H1 (cell line): ENCODE data around the gene KBTBD12.

Source experiments
- CEBPB ChIP-seq: IDR thresholded peaks from 2 replicates; pipeline ENCODE4 v1.6.1; 2012; ENCODE audit warnings: low read depth, low read length
- EP300 ChIP-seq, 2 experiments: IDR thresholded peaks; 1 replicate in 1 of 2; 2 replicates in 1 of 2; pipeline ENCODE4 v1.6.1; 2011 to 2012; ENCODE audit warnings: low read depth in 2 of 2, low read length in 2 of 2, mild to moderate bottlenecking in 2 of 2, borderline replicate concordance in 1 of 2, inconsistent platforms in 1 of 2, moderate library complexity in 1 of 2
- POLR2AphosphoS5 ChIP-seq: IDR thresholded peaks from 2 replicates; pipeline ENCODE4 v1.6.1; 2011; ENCODE audit warnings: low read depth, low read length
- RNF2 ChIP-seq: fragments of 200-900, 300-1000 bp; sonication (generic); IDR thresholded peaks from 2 replicates; pipeline ENCODE4 v1.7.1; 2016; ENCODE audit warnings: borderline replicate concordance, low read depth, mild to moderate bottlenecking, antibody characterized with exemption, low read length; ENCODE audit not compliant: poor library complexity, severe bottlenecking; ENCODE audit errors: missing control alignments
- SIX5 ChIP-seq: IDR thresholded peaks from 2 replicates; pipeline ENCODE4 v1.6.1; 2011; ENCODE audit warnings: mild to moderate bottlenecking, low read depth, low read length
- TCF12 ChIP-seq: IDR thresholded peaks from 2 replicates; pipeline ENCODE4 v1.6.1; 2011; ENCODE audit warnings: low read depth, mild to moderate bottlenecking, low read length
- YY1 ChIP-seq: IDR thresholded peaks from 2 replicates; pipeline ENCODE4 v1.6.1; 2011; ENCODE audit warnings: low read depth, mild to moderate bottlenecking, low read length
- ZNF274 ChIP-seq: IDR thresholded peaks from 2 replicates; pipeline ENCODE4 v1.7.0; 2012; ENCODE audit warnings: low read length, borderline replicate concordance; ENCODE audit errors: extremely low read depth
- TF ChIP-seq, protein P1 (sequence below), 3 experiments: IDR thresholded peaks; 1 replicate in 2 of 3; 2 replicates in 1 of 3; pipeline versions ENCODE4 v1.5.1 to v1.6.1; 2011; ENCODE audit warnings: low read length in 3 of 3, mild to moderate bottlenecking in 3 of 3, inconsistent platforms in 2 of 3, low read depth in 1 of 3, moderate library complexity in 1 of 3; ENCODE audit not compliant: insufficient read depth in 1 of 3; ENCODE audit errors: control extremely low read depth in 1 of 3
- TF ChIP-seq, protein P2 (sequence below): fragments of 300-600 bp; sonication (generic); IDR thresholded peaks from 2 replicates; pipeline ENCODE4 v1.7.1; 2012; ENCODE audit warnings: low read length, moderate library complexity, mild to moderate bottlenecking, inconsistent platforms; ENCODE audit not compliant: insufficient replicate concordance
- TF ChIP-seq, protein P3 (sequence below): IDR thresholded peaks from 2 replicates; pipeline ENCODE4 v1.6.1; 2012; ENCODE audit warnings: low read length, inconsistent platforms

DNA sequence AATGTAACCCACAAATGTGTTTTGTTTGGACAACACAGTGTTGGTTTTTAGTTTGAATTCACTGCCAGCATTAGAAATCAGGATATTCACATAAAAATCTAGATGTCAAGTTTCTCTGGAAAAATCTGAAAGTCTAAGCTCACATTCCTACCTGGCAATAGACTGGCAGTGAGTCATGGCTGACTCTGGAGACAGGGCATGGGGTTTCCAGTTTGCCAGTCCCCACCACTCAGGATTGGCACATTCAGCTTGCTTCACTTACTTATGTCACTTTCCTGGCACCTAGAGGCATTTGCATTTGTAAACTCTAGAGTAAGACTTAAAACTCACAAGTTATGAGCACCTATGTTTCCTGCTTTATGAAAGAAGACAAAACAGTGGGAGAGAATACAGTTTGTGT lies 118.1 kb downstream of the KBTBD12 start:
- TF ChIP-seq YY1 (no peak), CEBPB (no peak), RNF2 (no peak), EP300 (IDR thresholded peaks at IDR 0.05; ENCODE audit: borderline replicate concordance in 1 of 2, low read depth in 2 of 2, low read length in 2 of 2) (no peak), TCF12 (no peak), ZNF274 (no peak), POLR2AphosphoS5 (no peak), SIX5 (no peak)
- TF ChIP-seq, protein P1, sequence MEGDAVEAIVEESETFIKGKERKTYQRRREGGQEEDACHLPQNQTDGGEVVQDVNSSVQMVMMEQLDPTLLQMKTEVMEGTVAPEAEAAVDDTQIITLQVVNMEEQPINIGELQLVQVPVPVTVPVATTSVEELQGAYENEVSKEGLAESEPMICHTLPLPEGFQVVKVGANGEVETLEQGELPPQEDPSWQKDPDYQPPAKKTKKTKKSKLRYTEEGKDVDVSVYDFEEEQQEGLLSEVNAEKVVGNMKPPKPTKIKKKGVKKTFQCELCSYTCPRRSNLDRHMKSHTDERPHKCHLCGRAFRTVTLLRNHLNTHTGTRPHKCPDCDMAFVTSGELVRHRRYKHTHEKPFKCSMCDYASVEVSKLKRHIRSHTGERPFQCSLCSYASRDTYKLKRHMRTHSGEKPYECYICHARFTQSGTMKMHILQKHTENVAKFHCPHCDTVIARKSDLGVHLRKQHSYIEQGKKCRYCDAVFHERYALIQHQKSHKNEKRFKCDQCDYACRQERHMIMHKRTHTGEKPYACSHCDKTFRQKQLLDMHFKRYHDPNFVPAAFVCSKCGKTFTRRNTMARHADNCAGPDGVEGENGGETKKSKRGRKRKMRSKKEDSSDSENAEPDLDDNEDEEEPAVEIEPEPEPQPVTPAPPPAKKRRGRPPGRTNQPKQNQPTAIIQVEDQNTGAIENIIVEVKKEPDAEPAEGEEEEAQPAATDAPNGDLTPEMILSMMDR (IDR thresholded peaks at IDR 0.05; ENCODE audit: control extremely low read depth in 1 of 3, insufficient read depth in 1 of 3, low read depth in 1 of 3, low read length in 3 of 3): no peak
- TF ChIP-seq, protein P2, sequence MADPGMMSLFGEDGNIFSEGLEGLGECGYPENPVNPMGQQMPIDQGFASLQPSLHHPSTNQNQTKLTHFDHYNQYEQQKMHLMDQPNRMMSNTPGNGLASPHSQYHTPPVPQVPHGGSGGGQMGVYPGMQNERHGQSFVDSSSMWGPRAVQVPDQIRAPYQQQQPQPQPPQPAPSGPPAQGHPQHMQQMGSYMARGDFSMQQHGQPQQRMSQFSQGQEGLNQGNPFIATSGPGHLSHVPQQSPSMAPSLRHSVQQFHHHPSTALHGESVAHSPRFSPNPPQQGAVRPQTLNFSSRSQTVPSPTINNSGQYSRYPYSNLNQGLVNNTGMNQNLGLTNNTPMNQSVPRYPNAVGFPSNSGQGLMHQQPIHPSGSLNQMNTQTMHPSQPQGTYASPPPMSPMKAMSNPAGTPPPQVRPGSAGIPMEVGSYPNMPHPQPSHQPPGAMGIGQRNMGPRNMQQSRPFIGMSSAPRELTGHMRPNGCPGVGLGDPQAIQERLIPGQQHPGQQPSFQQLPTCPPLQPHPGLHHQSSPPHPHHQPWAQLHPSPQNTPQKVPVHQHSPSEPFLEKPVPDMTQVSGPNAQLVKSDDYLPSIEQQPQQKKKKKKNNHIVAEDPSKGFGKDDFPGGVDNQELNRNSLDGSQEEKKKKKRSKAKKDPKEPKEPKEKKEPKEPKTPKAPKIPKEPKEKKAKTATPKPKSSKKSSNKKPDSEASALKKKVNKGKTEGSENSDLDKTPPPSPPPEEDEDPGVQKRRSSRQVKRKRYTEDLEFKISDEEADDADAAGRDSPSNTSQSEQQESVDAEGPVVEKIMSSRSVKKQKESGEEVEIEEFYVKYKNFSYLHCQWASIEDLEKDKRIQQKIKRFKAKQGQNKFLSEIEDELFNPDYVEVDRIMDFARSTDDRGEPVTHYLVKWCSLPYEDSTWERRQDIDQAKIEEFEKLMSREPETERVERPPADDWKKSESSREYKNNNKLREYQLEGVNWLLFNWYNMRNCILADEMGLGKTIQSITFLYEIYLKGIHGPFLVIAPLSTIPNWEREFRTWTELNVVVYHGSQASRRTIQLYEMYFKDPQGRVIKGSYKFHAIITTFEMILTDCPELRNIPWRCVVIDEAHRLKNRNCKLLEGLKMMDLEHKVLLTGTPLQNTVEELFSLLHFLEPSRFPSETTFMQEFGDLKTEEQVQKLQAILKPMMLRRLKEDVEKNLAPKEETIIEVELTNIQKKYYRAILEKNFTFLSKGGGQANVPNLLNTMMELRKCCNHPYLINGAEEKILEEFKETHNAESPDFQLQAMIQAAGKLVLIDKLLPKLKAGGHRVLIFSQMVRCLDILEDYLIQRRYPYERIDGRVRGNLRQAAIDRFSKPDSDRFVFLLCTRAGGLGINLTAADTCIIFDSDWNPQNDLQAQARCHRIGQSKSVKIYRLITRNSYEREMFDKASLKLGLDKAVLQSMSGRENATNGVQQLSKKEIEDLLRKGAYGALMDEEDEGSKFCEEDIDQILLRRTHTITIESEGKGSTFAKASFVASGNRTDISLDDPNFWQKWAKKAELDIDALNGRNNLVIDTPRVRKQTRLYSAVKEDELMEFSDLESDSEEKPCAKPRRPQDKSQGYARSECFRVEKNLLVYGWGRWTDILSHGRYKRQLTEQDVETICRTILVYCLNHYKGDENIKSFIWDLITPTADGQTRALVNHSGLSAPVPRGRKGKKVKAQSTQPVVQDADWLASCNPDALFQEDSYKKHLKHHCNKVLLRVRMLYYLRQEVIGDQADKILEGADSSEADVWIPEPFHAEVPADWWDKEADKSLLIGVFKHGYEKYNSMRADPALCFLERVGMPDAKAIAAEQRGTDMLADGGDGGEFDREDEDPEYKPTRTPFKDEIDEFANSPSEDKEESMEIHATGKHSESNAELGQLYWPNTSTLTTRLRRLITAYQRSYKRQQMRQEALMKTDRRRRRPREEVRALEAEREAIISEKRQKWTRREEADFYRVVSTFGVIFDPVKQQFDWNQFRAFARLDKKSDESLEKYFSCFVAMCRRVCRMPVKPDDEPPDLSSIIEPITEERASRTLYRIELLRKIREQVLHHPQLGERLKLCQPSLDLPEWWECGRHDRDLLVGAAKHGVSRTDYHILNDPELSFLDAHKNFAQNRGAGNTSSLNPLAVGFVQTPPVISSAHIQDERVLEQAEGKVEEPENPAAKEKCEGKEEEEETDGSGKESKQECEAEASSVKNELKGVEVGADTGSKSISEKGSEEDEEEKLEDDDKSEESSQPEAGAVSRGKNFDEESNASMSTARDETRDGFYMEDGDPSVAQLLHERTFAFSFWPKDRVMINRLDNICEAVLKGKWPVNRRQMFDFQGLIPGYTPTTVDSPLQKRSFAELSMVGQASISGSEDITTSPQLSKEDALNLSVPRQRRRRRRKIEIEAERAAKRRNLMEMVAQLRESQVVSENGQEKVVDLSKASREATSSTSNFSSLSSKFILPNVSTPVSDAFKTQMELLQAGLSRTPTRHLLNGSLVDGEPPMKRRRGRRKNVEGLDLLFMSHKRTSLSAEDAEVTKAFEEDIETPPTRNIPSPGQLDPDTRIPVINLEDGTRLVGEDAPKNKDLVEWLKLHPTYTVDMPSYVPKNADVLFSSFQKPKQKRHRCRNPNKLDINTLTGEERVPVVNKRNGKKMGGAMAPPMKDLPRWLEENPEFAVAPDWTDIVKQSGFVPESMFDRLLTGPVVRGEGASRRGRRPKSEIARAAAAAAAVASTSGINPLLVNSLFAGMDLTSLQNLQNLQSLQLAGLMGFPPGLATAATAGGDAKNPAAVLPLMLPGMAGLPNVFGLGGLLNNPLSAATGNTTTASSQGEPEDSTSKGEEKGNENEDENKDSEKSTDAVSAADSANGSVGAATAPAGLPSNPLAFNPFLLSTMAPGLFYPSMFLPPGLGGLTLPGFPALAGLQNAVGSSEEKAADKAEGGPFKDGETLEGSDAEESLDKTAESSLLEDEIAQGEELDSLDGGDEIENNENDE: no peak
- TF ChIP-seq, protein P3, sequence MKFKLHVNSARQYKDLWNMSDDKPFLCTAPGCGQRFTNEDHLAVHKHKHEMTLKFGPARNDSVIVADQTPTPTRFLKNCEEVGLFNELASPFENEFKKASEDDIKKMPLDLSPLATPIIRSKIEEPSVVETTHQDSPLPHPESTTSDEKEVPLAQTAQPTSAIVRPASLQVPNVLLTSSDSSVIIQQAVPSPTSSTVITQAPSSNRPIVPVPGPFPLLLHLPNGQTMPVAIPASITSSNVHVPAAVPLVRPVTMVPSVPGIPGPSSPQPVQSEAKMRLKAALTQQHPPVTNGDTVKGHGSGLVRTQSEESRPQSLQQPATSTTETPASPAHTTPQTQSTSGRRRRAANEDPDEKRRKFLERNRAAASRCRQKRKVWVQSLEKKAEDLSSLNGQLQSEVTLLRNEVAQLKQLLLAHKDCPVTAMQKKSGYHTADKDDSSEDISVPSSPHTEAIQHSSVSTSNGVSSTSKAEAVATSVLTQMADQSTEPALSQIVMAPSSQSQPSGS: no peak
